Measurements from ENCODE around the gene APOLD1.

- TF ChIP-seq, protein P1, sequence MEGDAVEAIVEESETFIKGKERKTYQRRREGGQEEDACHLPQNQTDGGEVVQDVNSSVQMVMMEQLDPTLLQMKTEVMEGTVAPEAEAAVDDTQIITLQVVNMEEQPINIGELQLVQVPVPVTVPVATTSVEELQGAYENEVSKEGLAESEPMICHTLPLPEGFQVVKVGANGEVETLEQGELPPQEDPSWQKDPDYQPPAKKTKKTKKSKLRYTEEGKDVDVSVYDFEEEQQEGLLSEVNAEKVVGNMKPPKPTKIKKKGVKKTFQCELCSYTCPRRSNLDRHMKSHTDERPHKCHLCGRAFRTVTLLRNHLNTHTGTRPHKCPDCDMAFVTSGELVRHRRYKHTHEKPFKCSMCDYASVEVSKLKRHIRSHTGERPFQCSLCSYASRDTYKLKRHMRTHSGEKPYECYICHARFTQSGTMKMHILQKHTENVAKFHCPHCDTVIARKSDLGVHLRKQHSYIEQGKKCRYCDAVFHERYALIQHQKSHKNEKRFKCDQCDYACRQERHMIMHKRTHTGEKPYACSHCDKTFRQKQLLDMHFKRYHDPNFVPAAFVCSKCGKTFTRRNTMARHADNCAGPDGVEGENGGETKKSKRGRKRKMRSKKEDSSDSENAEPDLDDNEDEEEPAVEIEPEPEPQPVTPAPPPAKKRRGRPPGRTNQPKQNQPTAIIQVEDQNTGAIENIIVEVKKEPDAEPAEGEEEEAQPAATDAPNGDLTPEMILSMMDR (IDR thresholded peaks at IDR 0.05; ENCODE audit: insufficient read depth, low read length), result no peak
- TF ChIP-seq, protein P2, sequence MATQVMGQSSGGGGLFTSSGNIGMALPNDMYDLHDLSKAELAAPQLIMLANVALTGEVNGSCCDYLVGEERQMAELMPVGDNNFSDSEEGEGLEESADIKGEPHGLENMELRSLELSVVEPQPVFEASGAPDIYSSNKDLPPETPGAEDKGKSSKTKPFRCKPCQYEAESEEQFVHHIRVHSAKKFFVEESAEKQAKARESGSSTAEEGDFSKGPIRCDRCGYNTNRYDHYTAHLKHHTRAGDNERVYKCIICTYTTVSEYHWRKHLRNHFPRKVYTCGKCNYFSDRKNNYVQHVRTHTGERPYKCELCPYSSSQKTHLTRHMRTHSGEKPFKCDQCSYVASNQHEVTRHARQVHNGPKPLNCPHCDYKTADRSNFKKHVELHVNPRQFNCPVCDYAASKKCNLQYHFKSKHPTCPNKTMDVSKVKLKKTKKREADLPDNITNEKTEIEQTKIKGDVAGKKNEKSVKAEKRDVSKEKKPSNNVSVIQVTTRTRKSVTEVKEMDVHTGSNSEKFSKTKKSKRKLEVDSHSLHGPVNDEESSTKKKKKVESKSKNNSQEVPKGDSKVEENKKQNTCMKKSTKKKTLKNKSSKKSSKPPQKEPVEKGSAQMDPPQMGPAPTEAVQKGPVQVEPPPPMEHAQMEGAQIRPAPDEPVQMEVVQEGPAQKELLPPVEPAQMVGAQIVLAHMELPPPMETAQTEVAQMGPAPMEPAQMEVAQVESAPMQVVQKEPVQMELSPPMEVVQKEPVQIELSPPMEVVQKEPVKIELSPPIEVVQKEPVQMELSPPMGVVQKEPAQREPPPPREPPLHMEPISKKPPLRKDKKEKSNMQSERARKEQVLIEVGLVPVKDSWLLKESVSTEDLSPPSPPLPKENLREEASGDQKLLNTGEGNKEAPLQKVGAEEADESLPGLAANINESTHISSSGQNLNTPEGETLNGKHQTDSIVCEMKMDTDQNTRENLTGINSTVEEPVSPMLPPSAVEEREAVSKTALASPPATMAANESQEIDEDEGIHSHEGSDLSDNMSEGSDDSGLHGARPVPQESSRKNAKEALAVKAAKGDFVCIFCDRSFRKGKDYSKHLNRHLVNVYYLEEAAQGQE (IDR thresholded peaks at IDR 0.05; ENCODE audit: insufficient replicate concordance, low read depth), result no peak
- no peak for TF ChIP-seq GABPA (IDR thresholded peaks at IDR 0.05; ENCODE audit: low read depth)
Measured at GRCh38 chr12:12806784-12807516, 21.5 kb downstream of the APOLD1 start.

Data from HL-60 (cell line).